GM19240 (cell line): ENCODE measurements around the gene FLG2.

ENCODE experiments used
- DNase-seq: peaks from one replicate; pipeline ENCODE4 v3.0.0; 2011; ENCODE audit warnings: low spot score; ENCODE audit not compliant: insufficient read length

The FLG2 gene

GRCh38 chr1:152359906-152360305 is at the start of gene FLG2:
Gene FLG2, minus strand, starts transcription at chr1:152360006. Its CDS starts 1,122 bp downstream, at chr1:152358884.
- DNase-seq: no peak

- no peak for DNase-seq
These were observed 48.9 kb upstream of the FLG2 start for GRCh38 chr1:152408664-152409063.

GRCh38 chr1:152398812-152399698 is 39.2 kb upstream of the FLG2 start:
- no peak for DNase-seq

GRCh38 chr1:152397474-152397873 is 37.7 kb upstream of the FLG2 start:
- DNase-seq: no peak

- no peak for DNase-seq
These were observed 34.3 kb upstream of the FLG2 start for GRCh38 chr1:152394151-152394550.

GRCh38 chr1:152392909-152393308 is 33.1 kb upstream of the FLG2 start:
- no peak for DNase-seq

- no peak for DNase-seq
These were observed 29.1 kb upstream of the FLG2 start for GRCh38 chr1:152388889-152389288.

GRCh38 chr1:152386940-152387339 is 27.1 kb upstream of the FLG2 start:
- DNase-seq: no peak

GRCh38 chr1:152380932-152381331 is 21.1 kb upstream of the FLG2 start:
- no peak for DNase-seq

- DNase-seq: no peak
These were observed 14.6 kb upstream of the FLG2 start for GRCh38 chr1:152374451-152374850.

- DNase-seq: no peak
These were observed 12.9 kb upstream of the FLG2 start for GRCh38 chr1:152372672-152373071.

GRCh38 chr1:152367436-152367835 is 7.6 kb upstream of the FLG2 start:
- DNase-seq: no peak

GRCh38 chr1:152356736-152357135 is 3.1 kb downstream of the FLG2 start:
- no peak for DNase-seq

- no peak for DNase-seq
These were observed 10.2 kb downstream of the FLG2 start for GRCh38 chr1:152349611-152350010.

- no peak for DNase-seq
These were observed 11.4 kb downstream of the FLG2 start for GRCh38 chr1:152348447-152348846.

- peak; percentile 7 for DNase-seq
These were observed 12.6 kb downstream of the FLG2 start for GRCh38 chr1:152347116-152347728.

GRCh38 chr1:152344438-152344837 is 15.4 kb downstream of the FLG2 start:
- no peak for DNase-seq

GRCh38 chr1:152343006-152343405 is 16.8 kb downstream of the FLG2 start:
- DNase-seq: no peak

- DNase-seq: no peak
These were observed 24.4 kb downstream of the FLG2 start for GRCh38 chr1:152335399-152335798.

GRCh38 chr1:152328801-152329391 is 30.9 kb downstream of the FLG2 start:
- DNase-seq: no peak

- no peak for DNase-seq
These were observed 34.7 kb downstream of the FLG2 start, which contains the start of gene FLG for GRCh38 chr1:152325111-152325510. Gene FLG, minus strand, starts transcription at chr1:152325239. Its CDS starts 9,783 bp downstream, at chr1:152315456.

- no peak for DNase-seq
These were observed 45.8 kb downstream of the FLG2 start for GRCh38 chr1:152313970-152314369.
